CD4-positive, alpha-beta T cell treated with Interleukin-12 subunit alpha and Interleukin-12 subunit beta, for 1 hour (primary cell): Measurements from ENCODE around the gene STIM2.
"Not testable (repeated sequence)": the region's sequence is repeated elsewhere in the genome, so short reads cannot be mapped to it uniquely, and the experiment has no call there.

ENCODE experiments used
- DNase-seq: peaks from one replicate; pipeline ENCODE4 v3.0.0-alpha.2; 2020

STIM2 gene

DNA sequence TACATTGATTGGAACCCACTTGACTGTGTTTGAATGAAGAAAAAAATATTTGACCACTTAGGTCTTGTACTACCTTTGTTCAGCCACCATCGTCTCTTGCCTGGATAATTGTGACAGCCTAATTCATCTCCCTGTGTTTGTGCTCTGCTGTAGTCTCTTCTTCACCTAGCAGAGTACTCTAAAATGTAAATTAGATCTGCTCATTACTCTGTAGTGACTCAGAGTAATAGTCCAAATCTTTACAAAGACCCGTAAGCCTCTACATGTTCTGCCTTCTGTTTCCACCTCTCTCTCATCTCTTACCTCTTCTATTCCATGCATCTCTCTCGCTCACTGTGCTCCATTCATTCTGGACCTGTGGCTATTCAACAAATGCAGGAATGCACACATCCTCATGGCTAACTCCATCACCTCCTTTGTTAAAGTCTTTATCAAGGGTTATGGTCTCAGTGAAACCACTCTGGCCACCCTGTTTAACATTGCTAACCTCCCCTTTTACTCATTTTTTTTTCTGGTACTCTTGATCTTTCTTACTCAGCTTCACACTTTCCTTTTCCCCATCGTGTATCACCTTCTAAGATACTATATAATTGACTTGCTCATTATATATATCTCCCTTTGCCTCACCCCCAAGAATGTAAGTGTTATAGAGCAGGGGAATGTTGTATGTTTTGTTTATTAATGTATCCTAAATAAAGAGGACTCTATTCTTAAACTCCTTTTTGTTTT lies 98.4 kb downstream of the STIM2 start:
- DNase-seq = no peak

- DNase-seq = no peak
Measured at GRCh38 chr4:26959654-26960047, 99.0 kb downstream of the STIM2 start.

GRCh38 chr4:26962720-26963119 lies 102.1 kb downstream of the STIM2 start:
- no peak for DNase-seq

DNA sequence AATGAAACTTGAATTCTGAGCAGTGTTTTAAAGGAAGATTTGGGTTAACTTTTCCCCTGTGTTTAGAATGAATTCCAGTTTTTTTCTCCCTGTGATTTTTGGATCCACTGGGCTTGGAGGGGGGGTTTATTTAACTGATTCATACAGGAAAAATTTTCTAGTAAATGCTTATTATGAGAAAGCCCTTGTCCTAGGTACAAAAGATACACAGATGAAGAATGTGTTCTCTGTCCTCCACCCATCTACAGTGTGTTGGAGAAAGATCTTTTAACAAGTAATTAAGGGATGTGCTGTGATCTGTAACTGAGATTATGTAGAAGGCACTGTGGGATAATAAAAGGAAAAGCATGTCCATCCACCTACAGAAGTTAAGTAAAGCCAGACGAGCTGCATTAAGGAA lies 103.9 kb downstream of the STIM2 start:
- DNase-seq = no peak

DNA sequence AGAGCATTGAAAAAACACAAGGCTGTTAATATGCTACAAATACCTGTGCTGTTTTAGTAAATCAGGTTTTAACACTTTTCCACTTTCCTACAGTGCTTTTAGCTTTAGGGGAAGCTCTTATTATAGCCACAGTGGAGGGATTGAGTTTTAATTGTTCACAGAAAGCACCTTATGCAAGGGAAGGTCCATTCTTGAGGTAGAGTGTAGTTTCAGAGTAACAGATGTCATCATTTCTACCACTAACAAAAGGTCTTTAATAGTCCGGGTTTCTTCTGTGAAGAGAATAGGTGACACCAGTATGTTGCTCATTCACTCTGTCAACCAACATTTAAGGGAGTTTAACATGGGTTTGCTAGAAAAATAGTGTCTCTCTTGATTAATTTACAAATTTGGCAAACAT lies 104.4 kb downstream of the STIM2 start:
- DNase-seq = no peak

GRCh38 chr4:26975464-26976181 lies 115.0 kb downstream of the STIM2 start:
- not testable (repeated sequence) for DNase-seq

- DNase-seq = no peak
Measured at GRCh38 chr4:26978387-26979053, 117.9 kb downstream of the STIM2 start.

DNA sequence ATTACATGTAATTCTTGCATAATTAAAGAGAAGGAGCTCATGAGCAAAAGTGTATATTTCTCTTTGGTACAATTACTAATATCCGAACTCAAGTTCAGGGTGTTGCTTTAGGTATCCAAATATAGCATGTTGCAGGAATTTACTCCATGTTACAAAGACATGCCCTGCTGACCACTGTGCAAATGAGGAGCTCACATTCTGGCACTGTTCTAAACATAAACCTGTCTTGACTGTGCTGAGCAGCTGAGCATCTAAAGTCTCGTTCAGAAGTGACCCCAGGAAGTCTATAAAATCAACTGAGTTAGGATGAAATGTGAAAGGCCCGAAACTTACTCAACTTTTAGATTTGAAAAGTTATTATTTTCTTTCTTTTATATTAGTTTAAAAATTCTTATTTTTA lies 124.3 kb downstream of the STIM2 start:
- no peak for DNase-seq

GRCh38 chr4:26985873-26986272 lies 125.2 kb downstream of the STIM2 start:
- DNase-seq = peak; percentile 64

DNA sequence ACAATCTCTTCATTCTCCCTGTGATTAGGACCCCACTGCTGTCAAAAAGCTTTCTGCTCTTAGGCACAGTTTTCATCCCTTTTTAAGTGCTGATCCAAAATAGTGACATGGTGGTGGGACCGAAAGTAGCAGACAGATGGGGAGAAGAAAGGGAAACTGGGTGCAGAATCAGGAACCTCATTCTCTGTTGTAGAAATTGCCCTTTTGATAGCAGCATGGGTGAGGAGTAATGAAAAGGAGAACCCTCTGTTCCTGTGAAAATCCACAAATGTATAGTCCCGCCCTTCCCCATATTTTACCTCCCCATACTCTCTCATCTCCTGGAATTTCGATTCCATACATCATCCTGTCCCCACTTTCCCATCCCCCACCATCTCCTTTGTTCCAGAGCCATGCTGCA lies 126.5 kb downstream of the STIM2 start:
- no peak for DNase-seq

DNA sequence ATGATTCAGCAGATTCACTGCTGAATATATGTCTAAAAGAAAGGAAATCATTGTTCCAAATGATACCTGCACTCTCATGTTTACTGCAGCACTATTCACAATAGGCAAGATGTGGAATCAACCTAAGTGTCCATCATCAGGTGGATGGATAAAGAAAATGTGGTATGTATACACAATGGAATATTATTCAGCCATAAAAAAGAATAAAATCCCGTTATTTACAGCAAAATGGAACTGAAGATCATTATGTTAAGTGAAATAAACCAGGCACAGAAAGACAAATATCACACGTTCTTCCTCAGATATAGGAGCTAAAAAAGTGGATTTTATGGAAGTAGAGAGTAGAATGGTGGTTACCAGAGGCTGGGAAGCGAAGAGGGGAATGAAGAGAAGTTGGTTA lies 130.4 kb downstream of the STIM2 start:
- DNase-seq = no peak

DNA sequence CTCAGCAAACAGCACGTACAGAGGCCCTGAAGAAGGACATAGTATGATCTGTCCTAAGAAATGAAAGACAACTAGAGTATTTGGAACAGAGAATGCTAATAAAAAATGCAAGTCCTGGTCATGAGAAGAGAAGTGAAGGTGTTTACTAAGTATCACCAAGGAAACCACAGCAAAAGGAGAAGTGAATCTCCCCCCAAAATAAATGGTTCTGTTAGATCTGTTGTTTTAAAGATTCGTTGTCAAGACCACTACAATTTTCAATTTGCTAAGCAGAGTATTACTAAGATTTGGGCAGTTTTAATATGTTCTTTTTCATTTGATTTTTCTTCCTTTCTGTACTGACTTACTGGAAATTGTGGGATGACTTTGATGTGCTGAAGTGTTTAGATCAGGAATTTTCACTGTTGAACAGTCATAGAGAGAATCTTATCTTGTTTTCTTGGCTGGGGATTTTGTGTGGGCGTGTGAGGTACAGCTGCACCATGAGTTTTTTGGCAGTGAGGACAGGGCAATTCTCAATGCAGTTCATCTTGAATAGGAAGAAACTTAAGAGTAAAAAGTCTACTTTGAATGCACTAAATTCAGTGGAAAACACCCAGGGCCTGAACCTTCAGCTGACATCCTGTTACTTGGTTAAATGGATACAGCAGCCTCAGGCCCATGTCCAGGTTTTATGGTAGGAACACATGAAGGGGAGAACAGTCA lies 132.2 kb downstream of the STIM2 start:
- peak; percentile 16 for DNase-seq

GRCh38 chr4:26993539-26993938 lies 132.9 kb downstream of the STIM2 start:
- DNase-seq = no peak

DNA sequence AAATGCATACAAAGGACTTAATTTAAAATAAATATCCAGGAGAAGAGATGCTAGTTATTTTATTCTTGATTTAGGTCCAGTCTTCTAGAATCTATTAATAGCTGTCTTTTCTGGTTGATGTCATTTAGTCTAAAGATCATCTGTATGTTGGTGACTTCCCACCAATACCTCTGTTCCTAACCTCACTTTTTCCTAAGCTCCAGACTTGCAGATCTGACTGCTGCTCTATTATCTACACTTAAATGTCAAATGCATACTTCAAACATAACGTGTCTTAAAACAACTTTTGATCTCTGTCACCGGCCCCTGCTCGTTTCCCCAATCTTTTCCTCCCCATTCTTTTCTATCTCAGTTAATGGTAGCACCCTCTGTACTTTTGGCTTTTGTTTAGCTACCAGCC lies 133.3 kb downstream of the STIM2 start:
- no peak for DNase-seq

DNA sequence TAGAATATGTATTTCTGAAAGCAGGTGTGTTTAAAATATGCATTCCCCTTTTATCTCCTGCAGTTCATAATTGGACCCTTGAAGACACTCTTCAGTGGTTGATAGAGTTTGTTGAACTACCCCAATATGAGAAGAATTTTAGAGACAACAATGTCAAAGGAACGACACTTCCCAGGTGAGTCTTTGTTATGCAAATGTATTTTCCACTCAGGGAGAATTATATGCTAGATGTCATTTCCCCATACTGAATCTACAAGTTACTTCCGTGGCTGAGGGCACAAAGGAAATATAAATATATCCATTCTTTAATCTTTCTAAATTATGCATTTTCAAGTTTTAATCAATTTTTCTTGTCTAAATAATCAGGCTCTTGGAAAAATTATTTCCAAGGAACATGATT lies 134.7 kb downstream of the STIM2 start:
- no peak for DNase-seq

DNA sequence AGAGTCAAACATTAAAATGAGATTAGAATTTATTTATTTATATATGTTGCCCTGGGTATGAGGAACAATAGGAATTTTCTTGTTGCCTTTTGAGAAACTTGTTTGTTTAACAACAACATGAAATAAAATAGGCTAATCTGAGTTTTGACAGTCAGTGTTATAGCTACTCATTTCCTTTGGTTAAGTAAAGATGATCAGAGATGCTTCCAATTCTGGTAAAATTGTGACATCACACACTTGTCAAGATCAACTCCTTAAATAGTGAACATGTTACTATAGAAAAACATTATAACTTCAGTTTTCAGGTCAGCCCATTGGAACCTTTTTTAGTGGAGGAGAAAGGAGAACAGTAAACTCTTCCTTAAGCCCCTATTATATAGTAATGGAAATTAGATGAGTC lies 136.1 kb downstream of the STIM2 start:
- no peak for DNase-seq

GRCh38 chr4:26999689-27000088 lies 139.0 kb downstream of the STIM2 start:
- no peak for DNase-seq

GRCh38 chr4:27000122-27000521 lies 139.5 kb downstream of the STIM2 start:
- DNase-seq = no peak

DNA sequence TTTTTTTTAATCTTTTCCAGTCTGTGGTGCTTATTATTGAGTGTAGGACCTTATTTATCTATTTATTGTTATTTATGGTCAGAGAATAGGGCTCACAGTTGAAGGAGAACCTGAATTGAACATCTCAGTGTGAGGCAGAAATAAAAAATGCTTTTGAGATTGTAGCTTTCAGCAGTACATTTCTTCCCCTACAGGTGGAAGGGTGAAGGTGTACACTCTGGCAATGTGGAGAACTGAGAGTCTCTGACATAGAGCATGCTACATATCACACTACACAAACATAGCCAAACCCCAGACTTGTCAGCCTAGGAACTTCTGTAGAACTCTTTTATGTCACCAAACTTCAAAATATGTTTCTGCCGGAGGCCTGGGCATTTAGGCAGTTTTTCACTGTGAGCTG lies 140.2 kb downstream of the STIM2 start:
- peak; percentile 46 for DNase-seq

DNA sequence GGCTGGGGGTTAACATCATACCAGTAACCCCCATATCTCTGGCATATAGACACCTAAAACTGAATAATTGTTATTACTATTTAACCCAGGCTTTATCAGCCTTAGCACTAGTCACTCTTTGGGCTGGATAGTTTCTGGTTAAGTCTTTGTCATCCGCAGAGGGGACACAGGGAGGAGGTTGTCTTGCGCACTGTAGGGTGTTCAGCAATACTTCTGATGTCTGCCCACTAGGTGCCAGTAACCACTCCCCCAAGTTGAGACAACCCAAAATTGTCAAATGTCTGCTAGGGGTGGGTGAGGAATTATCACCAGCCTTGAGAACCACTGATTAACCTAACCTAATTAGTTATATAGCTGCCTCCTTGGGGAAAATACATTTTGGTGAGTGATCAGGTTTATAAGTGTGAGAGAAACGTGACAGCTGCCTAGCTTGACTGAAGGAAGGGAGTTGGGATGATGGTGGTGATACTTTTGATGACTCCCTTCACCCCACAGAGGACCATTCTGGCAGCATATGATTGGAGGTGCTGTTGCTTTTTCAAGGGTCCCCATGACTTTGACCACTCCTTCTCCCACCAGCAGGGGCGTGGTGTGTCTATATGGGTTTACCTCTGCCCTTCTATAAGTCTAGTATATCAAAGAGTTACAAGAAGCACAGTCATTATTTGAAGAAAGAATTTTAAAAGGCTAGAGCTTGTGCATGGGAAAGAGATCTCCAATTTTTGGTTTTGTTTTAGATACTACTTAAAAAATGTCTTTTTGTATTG lies 140.9 kb downstream of the STIM2 start:
- DNase-seq = no peak

DNA sequence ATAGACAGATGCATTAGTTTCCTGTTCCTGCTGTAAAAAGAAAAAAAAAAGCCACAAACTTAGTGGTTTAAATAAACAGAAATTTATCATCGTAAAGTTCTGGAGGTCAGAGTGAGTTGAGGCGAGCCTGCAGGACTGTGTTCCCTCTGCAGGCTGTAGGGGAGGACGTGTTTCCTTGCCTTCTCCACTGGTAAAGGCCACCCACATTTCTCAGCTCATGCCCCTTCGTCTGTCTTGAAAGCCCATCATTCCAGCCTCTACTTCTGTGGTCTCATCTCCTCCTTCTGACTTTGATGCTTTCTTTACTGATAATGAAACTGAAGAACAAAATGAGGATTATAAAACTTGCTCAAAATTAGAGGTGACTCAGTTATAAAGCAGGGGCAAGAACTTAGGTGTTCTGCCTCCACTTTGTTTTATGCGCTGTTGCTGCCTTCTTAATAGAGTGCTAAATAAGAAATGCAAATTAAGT lies 143.0 kb downstream of the STIM2 start:
- DNase-seq = peak; percentile 14

DNA sequence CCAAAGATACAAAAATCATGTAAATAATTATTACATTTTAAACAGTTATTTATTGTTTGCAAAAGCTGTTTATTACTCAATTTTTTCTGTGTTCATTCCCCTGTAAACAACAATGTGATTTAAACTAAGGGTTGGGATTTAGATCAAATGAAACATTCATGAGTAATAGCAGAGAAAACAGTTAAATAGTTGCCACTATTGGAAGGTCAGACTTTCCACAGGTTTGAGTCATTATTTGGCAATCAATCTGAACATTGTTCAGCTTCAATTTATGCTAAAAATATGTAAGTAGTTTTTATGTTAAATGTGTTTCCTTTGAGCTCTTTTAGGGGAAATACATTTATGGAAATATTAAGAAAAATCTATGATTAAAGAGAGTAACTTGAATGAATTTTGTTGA lies 144.9 kb downstream of the STIM2 start:
- DNase-seq = no peak
